ES-I3 (cell line): ENCODE measurements around the gene TCF25.

Source experiments
- H3K36me3 ChIP-seq: 2 replicates; pipeline ENCODE4 v1.6.1; 2013; ENCODE audit warnings: mild to moderate bottlenecking, low read length, control low read depth, moderate library complexity; ENCODE audit not compliant: insufficient read depth
- H3K4me1 ChIP-seq: 2 replicates; pipeline ENCODE4 v1.6.1; 2013; ENCODE audit warnings: mild to moderate bottlenecking, control low read depth, low read length; ENCODE audit not compliant: insufficient read depth
- H3K9ac ChIP-seq: 2 replicates; pipeline ENCODE4 v1.6.1; 2013; ENCODE audit warnings: low read depth, mild to moderate bottlenecking, low read length, moderate library complexity
- H3K9me3 ChIP-seq: 2 replicates; pipeline ENCODE4 v1.6.1; 2013; ENCODE audit warnings: mild to moderate bottlenecking, low read length, moderate library complexity; ENCODE audit not compliant: control insufficient read depth, insufficient read depth

TCF25 gene

DNA sequence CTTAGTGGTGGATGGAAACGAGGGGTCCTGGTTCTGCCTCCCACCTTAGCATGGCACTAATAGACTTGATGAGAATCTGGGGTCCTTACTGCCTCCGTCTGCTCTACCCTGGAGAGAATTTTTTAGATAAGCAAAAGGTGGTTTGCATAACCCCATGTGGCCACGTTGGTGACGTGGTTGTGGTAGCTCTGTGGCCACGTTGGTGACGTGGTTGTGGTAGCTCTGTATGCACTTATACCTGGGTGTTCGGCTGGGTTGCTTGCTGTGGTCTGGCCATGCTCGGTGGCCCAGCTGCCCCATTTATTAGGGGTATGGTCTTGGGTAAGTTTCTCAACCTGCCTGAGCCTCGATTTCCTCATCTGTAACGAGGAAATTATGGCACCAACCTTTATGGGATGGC, 32.1 kb upstream of the TCF25 start:
- Histone ChIP-seq H3K36me3 (no peaks in the 10 kb centered on the region), H3K9ac (no peak overlapping the region), H3K4me1 (peaks cover 6% of the 10 kb centered on the region; the same call in 1 of the 2 replicates), H3K9me3 (no peaks in the 10 kb centered on the region)

DNA sequence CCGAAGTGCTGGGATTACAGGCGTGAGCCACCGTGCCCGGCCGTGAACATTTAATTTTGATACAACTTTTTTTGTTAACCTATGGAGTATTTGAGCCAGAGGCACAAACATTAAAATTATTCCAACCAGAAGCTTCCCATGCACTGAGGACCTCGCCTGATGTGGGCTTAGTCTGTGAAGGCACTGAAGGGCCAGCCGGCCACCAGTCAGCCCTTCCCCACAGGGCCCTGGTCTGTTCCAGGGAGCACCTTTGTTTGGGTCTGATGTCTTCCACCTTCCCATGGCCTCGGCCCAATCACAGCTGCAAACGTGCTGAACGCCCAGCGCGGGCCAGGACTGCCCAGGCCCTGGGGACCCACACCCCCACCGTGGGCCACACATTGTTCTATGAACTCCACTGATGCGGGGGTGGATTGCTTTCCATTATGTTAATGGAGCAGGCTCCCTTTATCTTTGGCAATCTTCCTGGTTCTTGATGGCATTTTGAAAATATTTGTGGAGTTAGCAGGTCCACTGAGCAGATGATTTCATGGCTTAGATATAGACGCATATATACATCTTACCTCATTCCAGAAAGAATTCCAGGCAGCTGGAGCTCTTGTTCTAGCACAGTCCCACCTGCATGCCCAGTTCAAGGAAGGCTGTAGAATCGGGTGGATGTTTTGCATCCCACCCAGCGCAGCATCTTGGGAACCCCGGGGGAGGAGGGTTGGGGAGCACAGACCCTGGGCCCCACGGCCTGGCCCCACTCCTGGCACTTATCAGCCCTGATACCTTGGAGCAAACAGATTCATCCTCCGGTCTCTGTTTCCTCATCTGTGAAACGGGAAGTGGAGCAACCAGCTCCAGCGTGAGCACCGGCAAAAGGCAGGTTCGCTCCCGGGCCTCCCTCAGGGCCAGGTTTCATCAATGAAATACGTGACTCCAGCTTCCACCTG, 30.7 kb upstream of the TCF25 start:
- Histone ChIP-seq H3K9ac (no peak overlapping the region), H3K9me3 (no peaks in the 10 kb centered on the region), H3K4me1 (peaks cover 6% of the 10 kb centered on the region; the same call in 1 of the 2 replicates), H3K36me3 (no peaks in the 10 kb centered on the region)

DNA sequence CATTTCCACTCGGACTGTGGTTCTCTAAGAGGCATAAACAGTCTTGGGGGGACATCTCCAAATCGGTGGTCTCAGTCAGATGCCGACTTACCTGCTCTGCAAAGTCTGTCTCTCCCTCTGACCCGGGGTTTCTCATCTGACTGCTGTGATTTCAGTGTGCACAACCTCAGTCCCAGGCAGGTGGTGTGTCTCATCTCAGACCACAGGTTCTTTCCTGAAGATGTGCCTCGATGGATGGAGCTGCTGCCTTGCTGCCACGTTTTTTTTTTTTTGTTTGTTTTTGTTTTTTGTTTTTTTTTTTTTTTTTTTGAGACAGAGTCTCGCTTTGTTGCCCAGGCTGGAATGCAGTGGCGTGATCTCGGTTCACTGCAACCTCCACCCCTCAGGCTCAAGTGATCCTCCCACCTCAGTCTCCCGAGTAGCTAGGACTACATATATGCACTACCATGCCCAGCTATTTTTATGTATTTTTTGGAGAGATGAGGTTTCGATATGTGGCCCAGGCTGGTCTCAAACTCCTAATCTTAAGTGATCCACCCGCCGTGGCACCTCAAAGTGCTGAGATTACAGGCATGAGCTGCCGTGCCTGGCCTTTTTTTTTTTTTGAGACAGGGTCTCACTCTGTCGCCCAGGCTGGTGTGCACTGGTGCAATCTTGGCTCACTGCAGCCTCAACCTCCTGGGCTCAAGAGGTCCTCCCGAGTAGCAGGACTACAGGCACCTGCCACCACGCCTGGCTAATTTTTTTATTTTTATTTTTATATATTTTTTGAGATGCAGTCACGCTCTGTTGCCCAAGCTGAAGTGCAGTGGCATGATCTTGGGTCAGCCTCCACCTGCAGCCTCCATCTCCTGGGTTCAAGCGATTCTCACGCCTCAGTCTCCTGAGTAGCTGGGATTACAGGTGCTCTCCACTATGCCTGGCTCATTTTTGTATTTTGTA, 29.7 kb upstream of the TCF25 start:
- Histone ChIP-seq H3K36me3 (no peaks in the 10 kb centered on the region), H3K9me3 (no peaks in the 10 kb centered on the region), H3K9ac (no peak overlapping the region), H3K4me1 (peaks cover 6% of the 10 kb centered on the region; the same call in 1 of the 2 replicates)

DNA sequence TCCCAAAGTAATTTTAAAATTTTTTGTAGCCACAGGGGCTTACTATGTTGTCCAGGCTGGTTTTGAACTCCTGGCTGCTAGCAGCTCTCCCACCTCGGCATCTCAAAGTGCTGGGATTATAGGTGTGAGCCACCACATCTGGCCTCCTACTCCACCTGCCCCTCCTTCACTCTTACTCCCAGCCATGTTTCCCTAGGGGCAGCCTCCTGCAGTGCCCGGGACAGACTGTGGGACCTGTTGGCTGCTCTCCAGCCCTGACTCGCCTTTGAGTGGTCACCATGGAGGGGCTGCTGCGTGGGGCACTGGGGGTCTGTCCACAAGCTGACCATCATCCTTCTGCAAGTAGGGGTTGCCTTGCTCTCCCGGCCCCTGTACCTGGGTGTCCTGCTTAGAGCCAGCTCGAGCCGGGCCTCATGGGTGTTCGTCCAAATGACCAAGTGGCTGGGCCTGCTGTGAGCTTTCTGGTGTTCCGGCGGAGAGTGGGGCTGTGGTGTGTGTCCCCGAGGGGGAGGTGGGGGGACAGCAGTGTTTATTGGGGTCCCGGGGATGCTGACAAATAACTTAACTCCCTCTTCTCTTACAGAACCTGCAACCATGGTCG, 28.6 kb upstream of the TCF25 start:
- no peaks in the 10 kb centered on the region for H3K9me3 ChIP-seq
- no peaks in the 10 kb centered on the region for H3K36me3 ChIP-seq
- no peak overlapping the region for H3K9ac ChIP-seq
- peaks cover under 1% of the 10 kb centered on the region; the same call in 1 of the 2 replicates for H3K4me1 ChIP-seq

DNA sequence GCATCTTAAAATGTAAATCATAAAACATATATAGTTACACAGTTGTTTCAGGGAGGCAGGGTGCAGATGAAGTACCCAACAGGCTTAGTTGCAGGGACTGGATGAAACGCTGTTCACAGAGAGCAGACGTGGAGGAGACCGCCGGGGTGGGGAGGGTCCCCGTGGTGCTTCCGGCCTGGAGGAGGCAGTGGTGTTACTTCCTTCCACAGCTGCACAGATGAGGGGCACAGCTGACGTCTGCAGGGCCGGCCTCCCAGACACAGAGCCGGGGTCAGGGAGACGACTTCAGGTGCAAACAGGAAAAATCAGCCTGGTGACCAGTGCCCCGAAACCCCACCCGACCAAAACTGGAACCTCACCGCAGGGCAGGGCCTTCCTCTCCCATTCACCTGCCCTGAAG, 28.0 kb upstream of the TCF25 start:
- no peak overlapping the region for H3K9ac ChIP-seq
- H3K36me3 ChIP-seq = no peaks in the 10 kb centered on the region
- H3K4me1 ChIP-seq = no peaks in the 10 kb centered on the region
- no peaks in the 10 kb centered on the region for H3K9me3 ChIP-seq

DNA sequence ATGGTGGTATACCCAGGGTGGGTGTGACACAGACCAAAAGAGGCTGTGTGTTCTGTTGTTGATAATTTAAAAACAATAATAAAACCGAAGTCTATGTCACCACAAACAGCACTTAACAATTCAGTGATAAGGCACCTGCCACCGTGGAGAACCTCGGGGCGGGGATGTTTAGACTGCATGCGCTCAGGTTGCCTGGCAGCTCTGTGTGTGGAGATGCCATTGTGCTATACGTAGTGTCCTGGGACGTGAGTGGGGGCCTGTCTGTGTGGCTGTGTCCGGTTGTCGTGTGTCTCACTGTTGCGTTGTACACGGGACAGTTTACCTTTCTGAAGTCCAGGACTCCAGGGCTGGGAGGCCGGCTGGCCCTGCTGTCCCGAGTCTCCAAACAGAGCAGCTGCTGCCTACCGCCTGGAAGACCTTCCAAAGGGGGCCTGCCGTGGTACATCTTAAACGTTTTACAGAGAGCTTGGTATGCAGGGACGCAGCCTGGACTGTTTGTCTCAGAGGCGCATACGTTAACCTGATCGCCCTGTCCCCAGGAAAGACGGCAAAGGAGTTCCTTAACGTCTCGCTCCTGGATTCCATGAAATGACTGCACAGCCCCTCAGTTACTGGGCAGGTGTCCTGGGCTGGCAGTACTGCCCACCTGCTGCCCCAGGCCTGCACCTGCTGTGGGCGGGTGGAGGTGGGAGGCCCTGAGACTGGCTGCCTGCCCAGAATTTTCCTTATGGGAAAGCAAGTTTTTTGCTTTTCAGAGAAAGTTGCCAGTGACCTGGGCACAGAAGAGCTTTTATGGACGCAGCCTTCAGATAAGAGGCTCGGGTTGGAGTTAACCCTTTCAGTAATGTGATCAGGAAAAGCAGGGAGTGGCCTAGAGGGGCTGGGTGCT, 26.1 kb upstream of the TCF25 start:
- Histone ChIP-seq H3K4me1 (no peaks in the 10 kb centered on the region), H3K9me3 (no peaks in the 10 kb centered on the region), H3K36me3 (no peaks in the 10 kb centered on the region), H3K9ac (no peak overlapping the region)

DNA sequence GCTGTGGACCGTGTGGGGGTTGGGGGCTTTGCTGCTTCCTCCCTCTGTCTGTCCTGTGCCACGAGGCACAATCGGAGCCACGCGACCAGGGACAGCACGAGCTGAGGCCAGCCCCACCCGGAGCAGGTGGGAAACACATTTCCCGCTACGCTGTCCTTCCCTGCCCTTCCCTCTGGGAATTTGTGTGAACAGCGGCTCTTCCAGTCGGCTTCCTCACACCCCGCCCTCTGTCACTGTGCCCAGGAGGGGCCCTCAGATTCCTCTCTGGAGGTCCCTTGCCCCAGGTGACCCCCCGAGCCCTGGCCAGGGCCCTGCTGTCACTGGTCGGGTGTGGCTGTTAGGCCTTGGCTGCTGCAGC, 25.5 kb upstream of the TCF25 start:
- H3K36me3 ChIP-seq = no peaks in the 10 kb centered on the region
- no peaks in the 10 kb centered on the region for H3K4me1 ChIP-seq
- no peaks in the 10 kb centered on the region for H3K9me3 ChIP-seq
- no peak overlapping the region for H3K9ac ChIP-seq

DNA sequence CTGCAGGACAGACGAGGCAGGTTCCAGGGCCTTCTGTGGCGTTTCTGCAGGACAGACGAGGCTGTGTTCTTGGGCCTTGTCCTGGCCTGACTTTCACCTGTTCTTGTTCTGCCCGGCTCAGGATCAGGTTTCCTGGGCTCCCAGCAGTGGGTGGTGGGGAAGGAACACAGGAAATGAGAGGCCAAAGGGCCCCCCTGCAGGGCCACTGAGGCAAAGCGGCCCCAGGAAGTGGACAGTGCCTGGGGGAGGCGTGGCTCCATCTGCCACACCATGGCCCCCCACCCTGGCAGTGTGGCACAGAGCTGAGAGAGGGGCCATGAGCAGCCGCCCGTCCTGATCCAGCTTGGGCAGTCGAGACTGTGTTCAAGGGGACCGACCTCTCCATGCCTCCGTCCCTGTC, 24.4 kb upstream of the TCF25 start:
- H3K4me1 ChIP-seq = no peaks in the 10 kb centered on the region
- H3K36me3 ChIP-seq = no peaks in the 10 kb centered on the region
- no peak overlapping the region for H3K9ac ChIP-seq
- no peaks in the 10 kb centered on the region for H3K9me3 ChIP-seq

DNA sequence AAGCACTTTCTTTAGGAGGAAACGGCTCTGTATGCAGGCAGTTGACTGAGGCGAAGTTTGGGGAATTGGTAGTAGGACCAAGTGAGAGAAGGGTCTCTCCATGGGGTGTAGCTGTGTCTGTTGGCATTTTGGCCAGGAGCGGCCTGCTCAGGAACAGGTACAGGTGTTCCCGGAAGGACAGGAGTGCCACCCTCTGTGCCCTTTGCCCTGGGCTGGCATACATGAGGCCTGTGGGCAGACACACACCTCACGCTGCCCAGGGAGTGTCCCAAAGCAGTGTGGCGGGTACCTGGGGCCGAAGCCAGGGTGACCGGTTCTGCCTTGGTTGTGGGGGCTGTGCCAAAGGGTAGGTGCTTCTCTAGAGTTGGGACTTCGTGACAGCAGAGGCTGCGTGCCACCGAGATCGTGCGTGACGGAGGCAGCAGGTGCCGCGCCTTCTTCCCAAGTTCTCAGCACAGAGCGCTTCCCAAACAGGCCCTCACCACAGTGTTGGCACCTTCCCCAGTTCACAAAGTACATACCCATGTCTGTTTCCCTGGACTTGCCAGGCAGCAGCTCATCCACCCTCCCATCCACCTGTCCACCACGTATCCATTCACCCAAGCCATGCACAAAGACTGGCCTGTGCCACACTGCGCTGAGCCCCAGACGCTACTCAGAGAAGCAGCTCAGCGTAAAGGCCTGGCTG, 19.9 kb upstream of the TCF25 start:
- no peaks in the 10 kb centered on the region for H3K9me3 ChIP-seq
- no peak overlapping the region for H3K9ac ChIP-seq
- H3K36me3 ChIP-seq = no peaks in the 10 kb centered on the region
- H3K4me1 ChIP-seq = no peaks in the 10 kb centered on the region

DNA sequence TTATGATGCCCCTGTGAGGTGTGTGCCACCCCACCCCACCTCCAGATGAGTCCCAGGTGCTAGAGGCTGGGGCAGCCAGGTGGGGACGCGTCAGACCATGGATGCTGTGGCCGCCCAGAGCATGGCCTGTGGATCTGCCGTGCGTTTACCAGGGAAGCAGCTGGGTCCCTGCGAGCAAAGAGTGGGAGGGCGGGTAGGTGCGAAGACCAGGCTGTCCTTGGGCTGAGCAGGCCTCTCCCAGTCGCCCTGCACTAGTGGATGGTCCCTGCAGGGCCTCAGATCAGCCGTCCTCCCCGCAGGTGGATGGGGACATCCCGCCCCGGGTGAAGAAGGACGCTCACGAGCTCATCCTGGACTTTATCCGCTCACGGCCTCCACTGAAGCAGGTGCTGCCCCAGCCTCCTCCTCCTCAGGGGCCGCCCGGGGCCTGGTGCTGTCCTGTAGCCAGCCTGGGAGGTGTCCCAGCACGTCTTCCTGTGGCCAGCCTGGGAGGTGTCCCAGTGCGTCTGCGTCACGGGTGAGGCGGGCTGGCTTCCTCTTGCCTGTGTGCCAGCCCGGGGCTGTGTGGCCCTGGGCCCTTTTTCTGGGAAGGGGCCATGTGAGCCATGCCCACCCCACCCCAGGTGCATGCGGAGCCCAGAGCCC, 18.0 kb upstream of the TCF25 start:
- Histone ChIP-seq H3K4me1 (no peaks in the 10 kb centered on the region), H3K9me3 (no peaks in the 10 kb centered on the region), H3K36me3 (no peaks in the 10 kb centered on the region), H3K9ac (no peak overlapping the region)

DNA sequence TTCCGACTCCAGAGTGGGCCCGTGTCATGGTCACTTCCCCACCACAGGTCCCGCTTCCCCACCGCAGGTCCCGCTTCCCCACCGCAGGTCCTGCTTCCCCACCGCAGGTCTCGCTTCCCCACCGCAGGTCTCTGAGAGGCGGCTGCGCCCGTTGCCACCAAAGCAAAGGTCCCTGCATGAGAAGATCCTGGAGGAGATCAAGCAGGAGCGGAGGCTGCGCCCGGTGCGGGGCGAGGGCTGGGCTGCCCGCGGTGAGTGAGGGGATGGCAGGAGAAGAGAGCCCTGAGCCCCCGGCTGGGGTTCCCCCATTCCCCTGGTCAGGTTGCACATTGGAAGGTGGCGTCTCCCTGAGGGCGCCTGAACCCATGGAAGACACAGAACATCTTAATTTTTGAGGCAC, 17.4 kb upstream of the TCF25 start:
- no peak overlapping the region for H3K9ac ChIP-seq
- no peaks in the 10 kb centered on the region for H3K4me1 ChIP-seq
- H3K9me3 ChIP-seq = no peaks in the 10 kb centered on the region
- no peaks in the 10 kb centered on the region for H3K36me3 ChIP-seq

DNA sequence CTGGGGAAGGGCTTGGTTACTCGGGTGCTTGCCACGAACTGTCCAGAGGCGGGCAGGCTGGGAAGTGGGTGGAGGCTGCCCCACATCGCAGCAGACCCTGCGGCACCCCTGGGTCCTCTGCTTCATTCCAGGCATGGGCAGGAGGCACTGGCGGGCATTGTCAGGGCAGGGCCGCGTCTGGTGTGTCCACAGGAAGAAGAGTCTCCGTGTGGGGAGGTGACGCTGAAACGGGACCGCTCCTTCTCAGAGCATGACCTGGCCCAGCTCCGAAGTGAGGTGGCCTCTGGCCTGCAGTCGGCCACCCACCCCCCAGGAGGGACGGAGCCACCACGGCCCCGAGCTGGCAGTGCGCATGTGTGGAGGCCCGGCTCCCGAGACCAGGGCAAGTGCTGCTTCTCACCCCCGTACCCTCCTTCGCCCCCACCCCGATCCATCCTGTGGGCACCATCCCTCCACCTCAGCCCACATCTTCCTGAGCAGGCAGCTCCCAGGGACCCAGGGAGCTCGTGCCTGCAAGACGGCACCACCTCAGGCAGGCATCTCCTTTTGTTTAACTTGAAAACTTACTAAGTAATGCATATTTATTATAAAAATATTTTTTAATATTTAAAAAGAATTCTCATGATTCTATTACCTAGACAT, 14.3 kb upstream of the TCF25 start:
- Histone ChIP-seq H3K36me3 (no peaks in the 10 kb centered on the region), H3K9me3 (no peaks in the 10 kb centered on the region), H3K9ac (no peak overlapping the region), H3K4me1 (no peaks in the 10 kb centered on the region; the same call in 1 of the 2 replicates)
